ENCODE results near the gene NRXN3.

Gene NRXN3

DNA sequence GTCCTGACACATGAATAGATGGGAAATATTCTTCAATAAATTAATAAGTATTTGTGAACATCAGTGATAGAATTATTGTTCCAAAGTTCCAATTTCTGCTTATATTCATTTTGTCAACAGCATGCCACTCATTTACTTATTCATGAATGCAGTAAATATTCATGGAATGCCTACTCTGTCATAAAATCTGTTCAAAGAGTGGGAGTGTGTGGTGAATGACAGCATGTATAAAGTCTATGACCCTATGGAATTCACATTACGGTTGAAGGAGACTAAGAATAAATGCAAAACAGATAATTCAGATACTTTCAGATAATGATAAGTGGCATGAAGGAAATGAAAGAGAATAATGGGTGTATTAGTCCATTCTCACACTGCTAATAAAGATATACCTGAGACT is 494.7 kb downstream of the NRXN3 start:
- TF ChIP-seq, protein P1, sequence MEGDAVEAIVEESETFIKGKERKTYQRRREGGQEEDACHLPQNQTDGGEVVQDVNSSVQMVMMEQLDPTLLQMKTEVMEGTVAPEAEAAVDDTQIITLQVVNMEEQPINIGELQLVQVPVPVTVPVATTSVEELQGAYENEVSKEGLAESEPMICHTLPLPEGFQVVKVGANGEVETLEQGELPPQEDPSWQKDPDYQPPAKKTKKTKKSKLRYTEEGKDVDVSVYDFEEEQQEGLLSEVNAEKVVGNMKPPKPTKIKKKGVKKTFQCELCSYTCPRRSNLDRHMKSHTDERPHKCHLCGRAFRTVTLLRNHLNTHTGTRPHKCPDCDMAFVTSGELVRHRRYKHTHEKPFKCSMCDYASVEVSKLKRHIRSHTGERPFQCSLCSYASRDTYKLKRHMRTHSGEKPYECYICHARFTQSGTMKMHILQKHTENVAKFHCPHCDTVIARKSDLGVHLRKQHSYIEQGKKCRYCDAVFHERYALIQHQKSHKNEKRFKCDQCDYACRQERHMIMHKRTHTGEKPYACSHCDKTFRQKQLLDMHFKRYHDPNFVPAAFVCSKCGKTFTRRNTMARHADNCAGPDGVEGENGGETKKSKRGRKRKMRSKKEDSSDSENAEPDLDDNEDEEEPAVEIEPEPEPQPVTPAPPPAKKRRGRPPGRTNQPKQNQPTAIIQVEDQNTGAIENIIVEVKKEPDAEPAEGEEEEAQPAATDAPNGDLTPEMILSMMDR (conservative IDR thresholded peaks at IDR 0.05; ENCODE audit: low read depth, low read length) = no peak
- no peak overlapping the region for H3K4me3 ChIP-seq (ENCODE audit: low read length)
- no peak for DNase-seq (ENCODE audit: low read depth)

DNA sequence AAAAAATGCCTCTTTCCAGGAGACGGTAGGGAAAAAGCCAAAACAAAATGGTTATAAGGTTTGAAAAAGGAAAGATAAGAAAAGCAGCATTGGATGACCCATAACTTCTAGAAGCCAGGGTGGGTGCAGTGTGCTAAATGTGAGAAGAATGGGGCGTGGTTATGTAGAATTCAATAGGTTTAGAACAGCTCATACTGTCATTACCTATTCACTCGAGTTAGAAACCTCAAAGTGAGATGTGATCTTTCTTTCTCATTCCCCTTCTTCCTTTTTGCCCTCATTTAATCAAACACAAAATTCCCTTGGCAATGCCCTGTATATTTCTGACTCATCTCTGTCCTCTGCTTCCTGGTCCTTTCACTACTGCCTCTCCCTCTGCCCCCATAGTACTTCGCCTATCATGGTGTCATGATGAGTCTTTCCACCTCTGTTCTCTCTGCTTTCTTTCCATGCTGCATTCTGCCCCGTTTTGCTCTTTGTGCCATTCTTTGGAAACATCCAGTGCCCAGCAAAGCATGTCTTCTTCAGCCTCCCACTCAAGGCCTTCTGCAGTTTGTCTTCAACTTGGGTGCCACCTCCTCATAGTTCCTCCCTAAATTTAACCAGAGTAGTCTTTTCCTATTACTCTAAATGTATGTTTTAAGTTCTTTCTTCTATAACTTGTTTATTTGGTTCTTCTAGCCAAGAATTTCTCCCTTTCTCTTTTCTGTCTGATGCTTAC is 496.3 kb downstream of the NRXN3 start:
- DNase-seq (ENCODE audit: low read depth) = no peak
- H3K4me3 ChIP-seq (ENCODE audit: low read length) = no peak overlapping the region
- TF ChIP-seq, protein P1 (conservative IDR thresholded peaks at IDR 0.05; ENCODE audit: low read depth, low read length) = no peak

DNA sequence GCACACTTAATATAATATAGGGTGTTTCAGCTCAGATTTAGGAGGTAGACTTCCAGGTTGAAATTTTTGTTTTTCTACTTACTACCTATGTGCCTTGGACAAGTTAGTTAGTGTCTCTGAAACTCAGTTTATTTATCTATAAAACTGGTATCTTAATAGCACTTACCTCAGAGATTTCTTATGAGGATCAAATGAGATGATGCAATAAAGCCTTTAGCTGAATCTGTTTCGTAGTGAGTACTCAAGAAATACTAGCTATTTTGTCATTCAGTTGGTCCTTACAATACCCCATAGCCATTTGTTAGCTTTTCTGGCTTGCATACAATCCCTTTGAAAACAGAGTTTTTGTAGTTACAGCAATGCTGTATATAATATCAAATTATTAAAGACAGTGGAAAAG is 497.0 kb downstream of the NRXN3 start:
- TF ChIP-seq, protein P1 (conservative IDR thresholded peaks at IDR 0.05; ENCODE audit: low read depth, low read length) = no peak
- no peak for DNase-seq (ENCODE audit: low read depth)
- no peak overlapping the region for H3K4me3 ChIP-seq (ENCODE audit: low read length)

DNA sequence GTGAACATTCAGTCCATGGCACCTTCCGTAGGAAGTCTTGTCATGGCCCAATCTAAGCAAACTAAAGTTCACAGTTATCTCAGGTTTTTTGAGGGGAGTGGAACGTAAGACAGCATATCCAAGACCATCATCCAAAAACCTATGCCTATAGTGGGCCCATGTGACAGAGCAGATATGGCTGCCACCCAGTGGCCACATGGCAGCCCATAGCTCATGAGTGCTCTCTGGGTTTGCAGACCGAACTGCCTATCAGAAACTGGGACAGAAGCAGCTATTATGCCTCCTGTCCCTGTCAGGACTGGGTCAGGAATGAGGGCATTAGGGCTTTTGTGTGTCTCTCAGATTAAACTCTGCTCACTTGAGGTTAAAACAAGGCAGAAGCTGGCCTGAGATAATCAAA is 503.7 kb downstream of the NRXN3 start:
- TF ChIP-seq, protein P1 (conservative IDR thresholded peaks at IDR 0.05; ENCODE audit: low read depth, low read length) = no peak

GRCh38 chr14:78674820-78675219 is 504.6 kb downstream of the NRXN3 start:
- TF ChIP-seq, protein P1 (conservative IDR thresholded peaks at IDR 0.05; ENCODE audit: low read depth, low read length) = no peak
- DNase-seq (ENCODE audit: low read depth) = no peak
- H3K4me3 ChIP-seq (ENCODE audit: low read length) = no peak overlapping the region

More for the DNA sequence above, 503.7 kb downstream of the NRXN3 start:
- DNase-seq (ENCODE audit: low read depth) = no peak
- no peak overlapping the region for H3K4me3 ChIP-seq (ENCODE audit: low read length)

- no peak for DNase-seq (ENCODE audit: low read depth)
- TF ChIP-seq, protein P1 (conservative IDR thresholded peaks at IDR 0.05; ENCODE audit: low read depth, low read length) = no peak
- no peak overlapping the region for H3K4me3 ChIP-seq (ENCODE audit: low read length)
These were observed 513.0 kb downstream of the NRXN3 start for GRCh38 chr14:78683206-78683605.

- TF ChIP-seq, protein P1 (conservative IDR thresholded peaks at IDR 0.05; ENCODE audit: low read depth, low read length) = no peak
- no peak for DNase-seq (ENCODE audit: low read depth)
- H3K4me3 ChIP-seq (ENCODE audit: low read length) = no peak overlapping the region
These were observed 513.8 kb downstream of the NRXN3 start for GRCh38 chr14:78683981-78684380.
